ENCODE measurements around the gene TENM4.

The TENM4 gene

DNA sequence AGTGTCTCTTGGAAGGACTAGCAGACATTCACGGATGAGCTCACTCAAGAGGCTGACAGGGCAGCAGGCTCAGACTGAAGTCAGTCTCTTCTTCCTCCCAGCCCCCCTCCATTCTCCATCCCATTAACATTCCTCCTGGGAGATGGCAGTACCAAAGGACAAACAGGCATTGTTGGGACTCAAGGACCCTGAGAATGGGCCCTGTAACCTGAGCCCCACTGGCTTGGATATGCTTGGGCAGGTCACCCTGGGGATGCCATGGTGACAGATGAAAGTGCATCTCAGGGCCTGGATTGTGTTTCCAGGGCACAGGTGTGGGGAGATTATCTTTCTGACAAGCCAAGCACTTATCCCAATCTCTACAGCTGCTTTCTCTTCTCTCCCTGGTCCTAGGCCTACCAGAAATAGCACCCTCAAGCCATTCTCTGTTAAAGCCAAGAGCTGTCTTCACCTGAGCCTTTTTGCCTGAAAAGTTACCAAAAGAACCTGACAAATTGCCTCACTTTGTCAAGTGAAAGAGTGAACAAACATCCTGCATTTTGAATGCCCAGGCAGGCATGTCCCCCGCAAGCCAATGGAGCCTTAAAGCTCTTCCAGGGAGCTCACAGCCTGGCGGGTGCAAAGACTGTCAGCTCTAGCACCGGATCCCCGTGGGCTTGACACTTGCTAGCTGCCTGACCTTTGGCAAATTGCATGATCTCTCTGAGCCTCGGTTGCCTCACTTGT is 500.2 kb downstream of the TENM4 start:
- no peak for DNase-seq (ENCODE audit: low read depth in 2 of 2)

DNA sequence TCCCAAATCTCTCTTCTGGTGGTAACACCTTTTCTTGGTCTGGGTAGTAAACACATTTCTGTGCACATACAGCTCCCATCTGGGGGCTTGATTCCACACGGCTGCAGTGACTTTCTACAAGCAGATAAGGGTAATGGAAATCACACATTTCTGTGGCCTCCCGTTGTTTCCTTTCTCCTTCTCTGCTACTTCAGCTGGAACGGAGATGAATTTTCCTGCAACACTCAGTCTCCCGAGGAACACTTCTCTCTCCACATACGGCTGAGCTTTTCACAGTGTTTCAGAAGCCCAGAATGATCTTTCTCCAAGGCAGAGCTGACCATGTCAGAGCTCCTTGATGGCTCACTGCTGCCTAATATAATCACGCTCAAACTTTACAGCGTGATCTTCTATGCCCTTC is 501.9 kb downstream of the TENM4 start:
- DNase-seq (ENCODE audit: low read depth in 2 of 2): no peak

DNA sequence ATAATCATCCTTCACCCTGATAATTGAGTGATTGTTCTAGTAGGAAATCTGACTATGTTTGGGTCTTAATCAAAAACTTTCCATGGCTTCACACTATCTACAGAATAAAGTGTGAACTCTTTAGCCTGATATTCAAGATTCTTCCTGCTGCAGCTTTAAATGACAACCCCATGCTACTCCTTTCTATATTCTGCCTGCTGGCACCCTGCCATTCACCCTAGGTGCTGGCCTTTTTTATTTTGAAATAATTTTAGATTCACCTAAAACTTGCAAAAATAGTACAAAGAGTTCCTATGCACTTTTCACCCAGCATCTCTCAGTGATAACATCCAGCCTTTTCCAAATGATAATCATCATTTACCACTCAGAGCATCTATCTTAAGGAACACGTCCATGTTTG is 502.8 kb downstream of the TENM4 start:
- DNase-seq (ENCODE audit: low read depth in 2 of 2): no peak

DNA sequence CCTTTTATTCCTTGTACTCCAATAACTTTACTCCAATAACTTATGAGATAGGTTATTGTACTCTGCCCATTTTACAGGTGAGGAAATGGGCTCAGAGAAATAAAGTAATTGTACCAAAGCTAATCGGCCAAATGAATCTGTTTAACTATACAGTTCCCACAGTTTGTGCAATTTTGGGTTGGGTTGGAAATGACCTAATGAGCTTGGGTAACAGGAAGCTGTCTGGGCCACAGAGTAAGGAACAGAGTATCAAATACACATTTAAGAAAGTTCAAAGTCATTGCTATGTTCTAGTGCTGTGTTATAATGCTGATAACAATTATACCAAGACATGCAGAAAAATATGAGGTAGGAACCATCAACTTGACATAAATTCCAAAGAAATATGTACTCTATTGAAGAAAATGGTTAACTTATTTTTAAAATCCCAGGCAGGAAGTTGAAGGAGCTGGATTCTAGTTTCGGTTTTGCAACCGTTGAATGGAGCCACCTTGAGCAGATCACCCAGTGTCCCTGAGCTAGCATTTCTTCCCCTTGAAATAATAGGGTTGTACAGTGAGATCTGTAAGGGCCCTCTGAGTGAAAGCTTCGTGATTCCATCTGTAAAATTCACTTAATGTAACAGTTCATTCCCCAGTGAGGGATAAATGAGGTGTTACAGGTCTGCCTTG is 505.3 kb downstream of the TENM4 start:
- DNase-seq (ENCODE audit: low read depth in 2 of 2): no peak

DNA sequence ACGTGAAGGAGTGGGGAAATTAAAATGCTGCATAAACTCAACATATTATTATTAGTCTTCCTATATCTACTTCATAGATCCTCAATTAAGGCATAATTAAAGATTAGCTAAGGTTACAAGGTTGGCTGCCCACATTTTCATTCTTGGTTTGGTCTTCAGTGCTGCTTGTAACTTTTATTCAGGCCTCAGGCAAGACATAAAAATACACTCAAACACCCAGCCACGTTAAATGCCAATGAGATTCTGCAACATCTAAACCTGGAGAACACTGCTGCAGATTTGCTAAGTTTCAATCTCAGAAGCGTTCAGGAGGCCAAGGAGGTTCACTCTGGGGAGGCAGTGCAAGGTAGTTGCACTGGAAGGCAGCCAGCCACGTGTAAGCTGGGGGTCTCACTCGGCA is 507.5 kb downstream of the TENM4 start:
- DNase-seq (ENCODE audit: low read depth in 2 of 2): no peak

DNA sequence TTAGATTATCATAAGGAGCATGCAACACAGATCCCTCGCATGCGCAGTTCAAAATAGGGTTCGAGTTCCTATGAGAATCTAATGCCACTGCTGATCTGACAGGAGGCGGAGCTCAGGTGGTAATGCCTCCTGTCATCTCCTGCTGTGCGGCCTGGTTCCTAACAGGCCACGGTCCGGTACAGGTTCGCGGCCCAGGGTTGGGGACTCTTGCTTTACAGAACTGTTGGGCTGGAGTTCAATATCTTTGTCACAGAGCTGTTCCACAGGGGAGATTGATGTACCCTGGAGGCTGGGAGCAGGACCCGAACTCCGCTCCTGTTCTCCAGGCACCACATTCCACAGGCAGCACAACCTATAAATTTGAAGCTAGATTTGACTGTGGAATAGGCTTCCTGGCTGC is 508.1 kb downstream of the TENM4 start:
- DNase-seq (ENCODE audit: low read depth in 2 of 2): no peak

DNA sequence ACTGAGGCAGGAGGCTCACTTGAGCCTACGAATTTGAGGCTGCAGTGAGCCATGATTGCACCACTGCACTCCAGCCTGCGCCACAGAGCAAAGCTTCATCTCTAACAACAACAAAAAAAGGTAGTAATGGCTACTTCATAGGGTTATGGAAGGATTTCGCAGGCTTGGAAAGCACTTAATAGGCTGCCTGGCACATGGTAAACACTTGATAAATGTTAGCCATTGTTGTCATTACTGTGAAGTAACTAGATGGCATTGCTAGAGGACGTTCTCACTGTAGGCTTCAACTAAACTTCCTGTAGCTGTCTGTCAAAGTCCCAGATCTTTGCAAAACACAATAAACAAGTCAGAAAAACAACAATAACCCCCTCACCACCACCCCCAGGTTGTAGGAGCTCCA is 508.9 kb downstream of the TENM4 start:
- DNase-seq (ENCODE audit: low read depth in 2 of 2): no peak

DNA sequence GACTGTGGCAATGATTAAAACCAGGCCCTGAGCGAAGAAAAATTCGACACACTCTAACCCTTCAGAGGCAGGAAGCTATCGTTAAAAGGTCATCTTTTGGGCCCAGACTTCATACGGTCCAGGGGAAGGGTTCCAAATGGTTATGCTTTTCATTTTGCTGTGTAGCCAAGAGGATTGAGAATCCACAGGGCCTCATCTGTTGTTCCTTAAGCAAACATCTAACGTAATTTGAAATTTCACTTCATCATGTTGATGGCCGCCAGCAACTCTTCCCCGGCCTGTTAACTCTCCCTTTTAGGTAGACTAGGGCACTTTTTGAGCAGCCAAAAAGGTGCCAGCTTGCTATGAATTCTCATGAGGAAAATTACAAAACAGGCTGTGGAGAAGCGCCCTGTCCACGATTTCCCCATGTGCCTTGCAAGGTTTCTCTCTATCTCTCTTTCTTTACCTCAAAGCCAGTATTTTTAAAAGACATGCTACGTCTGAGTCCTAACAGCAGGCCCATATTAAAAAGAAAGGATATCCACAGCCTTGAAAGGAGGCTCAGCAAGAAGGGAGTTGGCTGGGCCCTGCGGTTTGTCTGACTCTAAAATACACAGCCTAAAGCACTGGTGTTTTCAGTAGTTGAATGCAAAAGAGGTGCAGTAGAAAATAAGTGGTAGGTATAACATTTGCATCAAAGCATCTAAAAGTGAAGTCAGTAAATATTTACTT is 509.9 kb downstream of the TENM4 start:
- DNase-seq (ENCODE audit: low read depth in 2 of 2): no peak

DNA sequence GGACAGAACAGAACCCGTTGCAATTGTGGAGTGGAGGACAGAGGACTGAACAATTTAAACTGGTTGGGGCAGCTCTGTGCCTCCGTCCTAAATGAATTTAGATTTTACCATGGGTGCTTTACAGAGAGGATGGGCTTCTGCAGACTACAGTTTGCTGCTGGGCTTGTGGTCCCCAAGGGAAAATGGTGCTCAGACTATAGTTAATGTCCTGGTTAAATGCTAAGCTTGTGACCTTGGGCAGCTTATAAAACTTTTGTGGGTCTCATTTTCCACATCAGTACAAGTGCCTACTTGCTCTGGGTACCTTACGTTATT is 511.0 kb downstream of the TENM4 start:
- no peak for DNase-seq (ENCODE audit: low read depth in 2 of 2)

DNA sequence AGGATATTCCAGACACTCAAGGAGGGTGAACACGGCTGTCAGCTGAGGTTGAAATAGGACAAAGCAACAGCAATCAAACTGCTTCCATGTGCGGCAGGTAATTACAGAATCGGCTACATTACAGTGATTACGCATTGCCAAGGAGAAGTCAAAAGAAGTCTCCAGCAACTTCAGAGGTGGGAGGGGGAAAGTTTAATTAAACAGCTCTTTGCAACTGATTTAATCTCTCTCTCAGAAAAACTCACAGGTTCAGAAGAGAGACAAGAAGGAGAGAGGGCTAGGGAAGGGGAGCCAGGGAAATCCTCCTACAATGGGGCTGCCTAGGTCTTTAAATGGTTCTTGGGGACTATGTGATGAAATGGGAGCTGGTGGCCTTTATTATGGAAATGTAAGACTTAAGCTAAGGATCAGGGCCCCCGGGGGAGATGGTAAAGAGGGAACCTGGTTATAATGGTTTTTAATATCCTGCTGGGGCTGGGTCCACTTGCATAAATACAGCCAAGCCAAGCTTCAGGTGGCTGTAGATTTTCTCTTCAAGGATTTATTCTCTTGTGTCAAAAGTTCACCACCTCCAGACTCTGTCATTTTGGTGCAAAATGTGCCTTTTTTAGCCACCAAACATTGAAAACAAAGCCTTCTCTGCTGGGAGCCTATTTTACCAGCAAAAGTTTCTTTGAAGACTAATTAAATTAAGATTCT is 511.5 kb downstream of the TENM4 start:
- DNase-seq (ENCODE audit: low read depth in 2 of 2): no peak

DNA sequence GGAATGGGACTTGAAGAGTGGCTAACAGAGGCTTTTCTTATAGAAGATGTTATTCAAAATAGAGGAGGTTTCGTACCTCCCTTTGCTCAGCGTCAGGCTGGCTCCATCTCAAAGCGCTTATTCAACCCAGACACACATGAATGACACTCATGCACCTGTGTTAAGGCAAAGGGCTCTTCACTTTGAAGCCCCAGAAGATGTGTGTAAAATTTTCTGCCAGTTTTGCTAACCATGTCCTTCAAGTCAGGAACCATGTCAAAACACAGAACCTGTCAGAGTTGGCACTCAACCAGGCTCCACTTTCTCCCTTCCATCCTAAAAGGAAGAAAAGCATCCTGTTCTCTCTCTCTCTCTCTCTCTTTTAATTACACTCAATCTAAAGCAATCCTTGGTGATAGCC is 513.3 kb downstream of the TENM4 start:
- DNase-seq (ENCODE audit: low read depth in 2 of 2): no peak

DNA sequence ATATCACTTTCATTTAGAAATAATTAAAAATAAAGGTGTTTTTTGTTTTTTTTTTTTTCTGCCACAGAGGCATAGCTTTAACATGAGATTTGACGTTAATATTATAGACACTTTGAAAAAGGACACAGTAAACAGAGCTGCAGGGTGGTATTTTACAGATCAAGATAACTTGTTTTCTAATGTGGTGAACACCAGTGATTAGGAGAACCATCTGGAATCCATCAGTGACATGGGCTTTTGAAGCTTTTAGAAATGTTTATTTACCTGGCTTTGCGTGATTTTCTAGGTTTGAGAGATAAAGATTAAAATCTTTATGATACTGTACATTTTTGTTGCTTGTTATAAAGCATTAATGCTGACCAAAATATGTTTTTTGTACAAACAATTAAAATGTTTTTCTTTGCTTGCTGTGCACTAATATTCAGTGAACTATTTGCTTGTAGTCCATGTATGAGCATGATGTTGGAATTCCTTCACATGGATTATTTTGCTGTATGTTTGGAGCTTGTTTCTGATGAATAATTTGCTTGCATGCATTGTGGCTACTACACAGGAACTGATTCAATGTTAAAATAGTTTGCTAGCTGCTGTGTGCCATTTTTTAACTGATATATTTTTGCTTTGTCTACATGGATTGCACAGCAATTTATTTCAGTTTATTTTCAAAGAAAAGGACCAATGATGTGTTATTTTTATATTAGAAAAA is 514.0 kb downstream of the TENM4 start:
- DNase-seq (ENCODE audit: low read depth in 2 of 2): no peak

DNA sequence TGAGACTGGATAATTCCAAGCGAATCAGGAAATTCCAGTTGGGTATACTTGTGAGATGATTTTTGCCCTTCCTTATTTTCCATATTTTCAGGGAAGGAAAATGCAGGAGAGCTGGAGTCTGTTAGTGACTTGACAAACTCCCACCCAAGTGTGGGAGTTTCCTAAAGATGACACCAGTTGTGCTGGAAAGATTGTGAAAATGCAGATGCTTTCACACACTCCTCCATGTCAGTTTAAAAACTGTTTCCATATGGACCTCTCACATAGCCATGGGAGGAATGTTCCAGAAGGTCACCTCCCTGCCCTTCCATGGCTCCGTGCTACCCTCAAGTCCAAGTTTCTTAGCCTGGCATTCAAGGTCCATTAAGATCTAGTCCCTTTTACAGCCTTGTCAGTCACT is 515.4 kb downstream of the TENM4 start:
- no peak for DNase-seq (ENCODE audit: low read depth in 2 of 2)

DNA sequence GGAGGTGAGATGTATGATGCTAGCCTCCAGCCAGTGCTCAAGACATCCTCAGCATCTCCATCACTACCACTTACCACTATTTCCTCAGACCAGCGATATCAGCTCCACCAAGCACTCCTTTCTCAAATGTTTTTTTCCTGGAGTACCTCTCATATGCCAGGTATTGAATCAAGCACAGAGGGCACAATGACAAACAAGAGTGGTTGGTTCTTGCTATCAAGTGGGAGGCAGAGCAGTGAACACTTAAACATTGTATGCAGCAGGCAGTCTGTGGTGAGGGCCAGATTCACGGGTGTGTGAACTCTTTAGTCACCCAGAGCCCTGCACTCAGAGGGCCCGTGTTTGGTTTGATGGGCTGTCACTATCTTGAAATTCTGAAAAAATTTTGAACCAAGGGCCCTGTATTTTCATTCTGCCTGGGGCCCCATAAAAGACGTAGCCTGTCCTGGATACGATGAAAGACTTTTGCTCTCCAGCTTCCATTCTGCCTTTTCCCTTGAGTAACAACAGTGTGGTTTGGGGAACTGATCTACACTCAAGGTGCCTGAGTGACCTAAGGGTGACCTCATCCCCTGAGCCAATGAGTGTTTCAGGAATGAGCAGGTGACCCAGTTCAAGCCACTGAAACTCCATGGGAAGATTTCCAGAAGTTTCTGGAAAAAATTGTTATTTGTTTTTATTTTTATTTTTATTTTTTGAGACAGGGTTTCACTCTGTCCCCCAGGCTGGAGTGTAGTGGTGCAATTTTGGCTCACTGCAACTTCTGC is 517.8 kb downstream of the TENM4 start:
- DNase-seq (ENCODE audit: low read depth in 2 of 2): no peak

DNA sequence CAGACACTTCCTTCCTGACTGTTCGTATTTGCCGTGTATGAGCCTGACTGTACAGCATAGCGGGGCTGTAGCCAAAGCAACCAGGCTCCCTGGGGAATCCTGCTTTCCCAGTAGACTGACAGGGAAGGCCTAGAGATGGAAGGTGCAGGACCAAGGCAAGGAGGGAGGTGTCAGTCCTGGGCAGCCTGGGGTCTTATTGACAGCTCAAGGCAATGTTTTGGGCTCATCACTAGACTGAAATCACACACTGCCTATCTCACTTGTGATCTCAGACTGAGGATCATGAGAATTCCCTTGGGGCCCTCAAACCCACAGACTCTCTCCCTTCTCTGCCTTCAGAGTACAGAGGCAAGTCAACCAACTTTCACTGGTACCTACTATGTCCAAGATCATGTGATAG is 519.3 kb downstream of the TENM4 start:
- DNase-seq (ENCODE audit: low read depth in 2 of 2): no peak

DNA sequence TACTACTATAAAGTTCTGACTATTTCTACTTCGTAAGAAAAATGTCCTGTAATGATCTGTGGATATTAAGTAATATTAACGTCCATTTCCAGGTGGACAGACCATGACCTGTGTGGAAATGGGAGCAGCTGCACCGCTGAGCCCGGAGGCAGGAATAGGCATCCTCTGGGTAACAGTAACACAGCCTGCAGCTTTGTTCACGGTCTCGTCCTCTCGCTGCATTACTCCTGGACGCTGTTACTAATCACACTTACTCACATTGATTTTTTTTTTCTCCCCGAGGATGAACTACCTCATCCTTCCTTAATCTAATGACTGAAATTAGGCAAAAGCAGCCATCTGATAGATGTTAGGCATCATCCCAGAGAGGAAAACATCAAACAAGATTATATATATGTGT is 520.5 kb downstream of the TENM4 start:
- no peak for DNase-seq (ENCODE audit: low read depth in 2 of 2)

DNA sequence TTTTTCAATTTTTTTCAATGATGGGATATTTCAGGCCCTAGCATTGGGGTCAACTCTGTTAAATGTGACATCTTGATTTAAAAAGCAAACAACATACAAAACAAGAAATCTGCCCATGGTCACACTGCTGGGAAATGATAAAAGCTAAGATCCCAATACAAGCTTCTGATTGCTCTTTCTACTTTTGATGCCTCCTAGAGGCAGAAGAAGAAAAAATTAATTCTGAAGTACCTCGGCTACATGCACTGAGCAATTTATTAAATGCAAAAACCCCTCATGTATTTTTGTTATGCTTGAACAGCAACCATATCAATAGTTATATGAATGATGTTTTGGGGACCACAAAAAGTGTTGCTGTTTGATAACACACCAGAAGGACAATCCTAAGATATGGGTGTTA is 524.1 kb downstream of the TENM4 start:
- DNase-seq (ENCODE audit: low read depth in 2 of 2): no peak

DNA sequence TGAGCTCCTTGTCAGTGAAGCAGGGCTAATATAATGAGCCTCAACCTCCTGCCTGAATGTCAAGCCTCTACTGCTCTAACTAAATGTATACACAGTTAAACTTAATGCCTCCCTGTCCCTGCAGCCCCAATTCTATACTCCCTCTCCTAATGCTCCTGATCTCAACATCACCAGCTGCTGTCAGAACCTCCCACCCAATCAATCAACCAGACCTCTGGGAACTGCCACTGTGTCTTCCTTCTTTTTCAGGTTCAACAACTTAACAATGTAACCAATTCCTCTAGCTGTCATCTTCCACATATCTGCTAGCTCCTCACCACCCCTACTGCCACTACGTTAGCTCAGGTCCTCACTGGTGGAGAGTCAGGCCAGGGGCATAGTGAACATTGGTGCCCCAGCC is 526.3 kb downstream of the TENM4 start:
- no peak for DNase-seq (ENCODE audit: low read depth in 2 of 2)

DNA sequence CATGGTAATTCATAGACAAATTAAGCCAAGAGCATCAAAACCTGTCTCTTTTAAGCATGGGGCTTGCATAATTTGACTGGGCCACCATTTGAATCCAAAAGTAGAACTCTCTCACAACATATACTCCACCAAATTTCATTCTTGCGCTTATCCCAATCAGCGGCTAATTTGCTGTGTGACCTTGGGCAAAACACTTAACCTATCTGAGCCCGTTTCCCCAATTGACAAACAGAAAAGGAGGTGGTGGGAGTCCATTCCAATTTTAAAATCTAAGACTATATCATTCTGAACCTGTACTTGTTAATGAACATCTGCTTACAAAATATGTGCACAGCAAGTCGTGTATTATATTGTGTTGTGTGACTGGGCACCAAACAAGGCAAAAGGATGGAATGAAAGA is 528.1 kb downstream of the TENM4 start:
- DNase-seq (ENCODE audit: low read depth in 2 of 2): no peak

DNA sequence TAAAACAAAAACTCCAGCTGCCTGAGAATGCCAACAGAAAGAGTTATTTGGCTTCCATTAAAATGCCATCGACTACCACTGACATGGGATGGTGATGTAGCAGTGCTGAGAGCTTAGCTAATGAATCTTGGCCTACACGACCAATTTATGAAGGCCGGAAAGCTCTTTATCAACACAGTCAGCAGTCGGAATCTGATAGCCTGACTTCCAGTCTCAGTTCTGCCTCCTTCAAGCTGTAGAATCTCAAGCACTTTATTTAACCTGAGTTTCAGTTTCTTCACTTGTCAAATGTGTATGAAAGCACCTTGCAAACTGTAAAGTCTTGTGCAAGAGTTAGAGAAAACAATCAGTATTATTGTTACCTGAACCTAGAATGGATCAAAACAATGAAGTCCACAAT is 530.5 kb downstream of the TENM4 start:
- DNase-seq (ENCODE audit: low read depth in 2 of 2): no peak

DNA sequence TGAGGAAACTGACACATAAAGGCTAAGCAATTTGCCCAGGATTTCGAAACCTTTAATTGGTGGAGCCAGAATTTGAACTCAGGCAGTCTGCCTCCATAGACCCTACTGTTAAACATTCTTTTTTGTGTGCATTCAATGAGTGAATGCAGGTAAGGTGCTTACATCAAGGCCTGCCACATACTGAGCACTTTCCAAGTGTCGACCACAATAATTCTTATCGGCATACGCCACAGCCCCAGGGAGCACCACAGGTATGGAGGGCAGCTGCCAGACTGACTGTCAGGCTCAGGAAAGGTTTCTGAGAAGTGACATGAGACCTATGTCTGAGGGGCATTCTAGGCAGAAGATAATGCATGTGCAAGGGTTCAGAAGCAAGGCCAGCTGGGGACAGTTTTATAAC is 531.4 kb downstream of the TENM4 start:
- no peak for DNase-seq (ENCODE audit: low read depth in 2 of 2)

All from activated CD8-positive, alpha-beta memory T cell treated with anti-CD3 and anti-CD28 coated beads for 4 hours (primary cell).